Activated CD8-positive, alpha-beta memory T cell treated with anti-CD3 and anti-CD28 coated beads, Interleukin-2, amount 50 U/mL, for 1 hour (primary cell): Measurements from ENCODE around the gene RPS6KA1.
"Not testable (repeated sequence)": the region's sequence is repeated elsewhere in the genome, so short reads cannot be mapped to it uniquely, and the experiment has no call there.

ENCODE experiments used
- DNase-seq: peaks from one replicate; pipeline ENCODE4 v3.0.0-alpha.2; 2020; ENCODE audit errors: extremely low read depth

Gene RPS6KA1

DNA sequence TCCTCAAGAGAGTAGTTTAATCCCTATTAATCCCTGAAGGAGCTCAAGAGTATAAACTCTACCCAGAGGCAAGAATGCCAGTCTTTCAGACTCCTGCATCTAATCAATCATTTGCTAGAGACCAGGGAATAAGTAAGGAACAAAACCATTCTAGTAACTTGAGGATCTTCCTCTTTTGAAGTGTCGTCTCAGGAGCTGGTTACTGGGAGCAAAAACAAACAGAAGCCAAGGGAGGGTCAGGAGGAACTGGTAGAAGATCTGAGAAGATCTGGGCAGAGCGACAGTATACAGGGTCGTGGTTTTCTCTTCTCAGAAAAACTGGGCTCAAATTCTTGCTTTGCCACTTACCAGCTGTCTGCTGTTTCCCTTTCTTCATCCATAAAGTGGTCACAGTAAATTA is 69.3 kb downstream of the RPS6KA1 start:
- no peak for DNase-seq

DNA sequence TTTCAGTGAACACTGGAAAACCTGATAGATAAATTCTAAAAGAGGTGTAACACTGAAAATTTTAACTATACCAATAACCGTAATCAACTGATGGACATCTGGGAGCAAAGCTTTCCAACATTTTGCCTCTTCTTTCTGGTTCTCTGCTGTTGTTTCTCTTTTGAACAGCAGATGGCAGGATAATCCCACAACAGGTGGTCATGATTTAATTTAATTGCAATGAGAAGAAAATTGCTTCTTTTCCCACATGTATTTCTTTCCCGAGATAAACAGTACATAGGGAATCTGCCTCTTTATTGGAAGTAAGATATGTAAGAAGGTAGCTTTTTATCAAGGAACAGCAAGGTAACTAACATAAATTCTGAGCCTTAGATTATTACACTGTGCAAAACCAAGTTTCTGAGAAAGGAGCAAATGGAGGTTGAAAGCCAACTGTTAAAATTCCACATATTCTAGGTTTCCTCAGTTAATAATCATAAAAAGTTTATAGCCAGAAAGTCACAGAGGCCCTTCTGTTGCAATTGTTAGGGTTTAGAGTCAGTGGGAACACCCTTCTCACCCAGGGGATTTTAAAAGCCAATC is 72.9 kb downstream of the RPS6KA1 start:
- DNase-seq, result peak; percentile 10

DNA sequence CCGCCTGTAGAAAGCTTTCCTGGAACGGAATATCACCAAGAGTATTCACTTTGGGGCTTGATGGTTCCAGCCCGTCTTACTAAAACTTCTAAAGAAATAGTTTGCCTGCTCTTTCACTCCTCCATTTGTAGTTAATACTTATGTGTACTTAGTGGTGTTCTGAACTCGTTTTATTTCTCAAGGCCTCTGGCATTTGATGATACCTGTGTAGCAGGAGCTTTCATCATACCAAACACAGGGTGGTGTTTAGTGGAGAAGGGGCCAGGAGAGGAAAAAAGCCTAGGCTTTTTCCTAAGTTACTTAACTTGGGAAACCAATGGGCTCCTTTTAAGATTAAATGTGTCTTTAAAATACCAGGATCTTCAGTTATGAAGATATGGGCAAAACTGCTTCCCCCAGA is 74.3 kb downstream of the RPS6KA1 start:
- DNase-seq, result no peak

DNA sequence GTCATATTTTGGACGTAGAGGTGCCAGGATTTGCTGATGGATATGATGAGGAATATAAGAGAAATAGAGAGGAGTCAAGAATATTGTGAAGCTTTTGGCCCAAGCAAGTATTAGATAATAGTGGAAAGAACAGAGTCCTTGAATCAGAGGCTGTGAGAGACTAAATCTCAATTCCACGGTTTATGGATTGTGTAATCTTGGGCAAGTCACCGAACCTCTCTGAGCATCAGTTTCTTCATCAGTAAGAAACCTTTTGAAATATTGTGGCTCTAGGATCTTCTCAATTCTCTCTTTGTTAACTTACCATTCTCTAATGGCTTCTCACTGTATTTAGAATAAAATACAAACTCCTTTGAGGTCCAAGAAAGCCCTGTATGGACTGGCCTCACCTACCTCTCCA is 77.6 kb downstream of the RPS6KA1 start:
- no peak for DNase-seq

DNA sequence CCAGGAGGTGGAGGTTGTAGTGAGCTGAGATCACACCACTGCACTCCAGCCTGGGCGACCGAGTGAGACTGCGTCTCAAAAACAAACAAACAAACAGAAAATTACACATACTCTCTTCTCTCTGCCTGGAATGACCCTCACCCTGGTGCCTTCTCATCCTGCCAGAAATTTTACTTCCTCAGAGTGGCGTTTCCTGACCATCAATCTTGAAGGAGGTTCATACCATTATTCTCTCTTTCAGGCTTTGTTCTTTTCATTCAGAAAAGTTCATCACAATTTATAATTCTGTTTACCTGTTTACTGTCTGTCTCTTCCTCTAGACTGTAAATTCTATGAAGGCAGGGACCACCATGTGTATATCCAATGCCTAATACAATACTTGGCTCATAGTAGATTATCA is 79.3 kb downstream of the RPS6KA1 start:
- DNase-seq, result no peak

DNA sequence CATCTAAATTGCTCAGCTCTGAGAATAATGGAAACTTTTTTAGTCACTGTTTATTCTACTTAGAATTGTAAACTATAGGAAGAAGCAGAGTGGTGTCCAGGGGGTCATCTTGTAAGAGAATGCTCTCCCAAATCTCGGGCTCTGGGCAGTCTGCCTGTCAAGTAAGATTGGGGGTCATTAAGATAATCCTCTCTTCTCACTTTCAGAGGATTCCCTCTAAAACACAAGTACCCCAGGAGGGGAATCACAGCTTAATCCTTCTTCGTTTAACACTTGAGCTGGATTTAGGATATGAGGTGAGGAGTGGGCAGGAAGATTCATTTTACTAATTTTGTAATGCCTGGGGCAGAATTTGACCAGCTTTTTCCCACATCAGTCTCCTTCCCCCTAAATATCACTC is 81.2 kb downstream of the RPS6KA1 start:
- no peak for DNase-seq

DNA sequence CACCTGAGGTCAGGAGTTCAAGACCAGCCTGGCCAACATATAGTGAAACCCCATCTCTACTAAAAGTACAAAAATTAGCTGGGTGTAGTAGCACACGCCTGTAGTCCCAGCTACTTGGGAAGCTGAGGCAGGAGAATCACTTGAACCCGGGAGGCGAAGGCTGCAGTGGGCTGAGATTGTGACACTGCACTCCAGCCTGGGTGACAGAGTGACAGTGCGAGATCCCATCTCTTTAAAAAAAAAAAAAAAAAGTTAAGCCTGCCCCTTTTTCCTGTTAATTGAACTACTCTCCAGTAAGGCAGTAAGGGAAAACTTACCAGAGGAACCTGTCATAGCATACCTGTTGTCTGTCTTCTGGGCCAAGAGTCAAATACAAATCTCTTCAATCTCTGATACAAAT is 83.1 kb downstream of the RPS6KA1 start:
- DNase-seq, result not testable (repeated sequence)

DNA sequence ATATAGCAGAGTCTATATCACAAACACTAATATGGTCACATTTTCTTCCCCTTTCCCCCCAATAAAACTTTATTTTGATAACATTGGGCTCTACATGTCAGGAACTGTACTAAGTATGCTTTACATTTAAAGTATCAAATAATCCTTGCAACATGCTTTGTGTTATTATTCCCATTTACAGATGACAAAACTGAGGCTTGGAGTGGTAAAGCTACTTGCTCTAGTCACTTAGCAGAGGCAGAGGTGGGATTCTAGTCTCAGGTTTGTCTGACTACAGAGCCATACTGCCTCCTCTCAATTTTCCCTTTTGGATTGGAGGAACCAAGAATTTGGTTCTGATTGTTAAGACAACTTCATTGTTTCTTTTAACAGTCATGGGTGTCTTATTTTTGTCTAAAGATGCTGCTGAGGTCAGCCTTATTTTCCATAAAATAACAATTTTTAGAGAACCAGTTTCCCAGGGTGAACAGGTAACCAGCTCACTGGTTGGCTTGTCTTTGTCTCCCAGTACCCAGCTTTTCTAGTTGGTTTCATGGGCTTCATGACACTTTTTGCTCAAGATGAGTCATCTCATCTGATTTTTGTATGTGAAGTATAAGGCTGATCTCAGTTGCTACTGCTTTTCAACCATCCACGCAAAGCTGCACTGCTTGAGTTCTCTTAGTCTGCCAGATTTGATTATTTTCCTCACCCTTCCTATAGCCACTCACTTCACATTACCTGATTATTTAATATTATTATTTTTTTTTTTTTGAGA is 85.3 kb downstream of the RPS6KA1 start:
- no peak for DNase-seq

DNA sequence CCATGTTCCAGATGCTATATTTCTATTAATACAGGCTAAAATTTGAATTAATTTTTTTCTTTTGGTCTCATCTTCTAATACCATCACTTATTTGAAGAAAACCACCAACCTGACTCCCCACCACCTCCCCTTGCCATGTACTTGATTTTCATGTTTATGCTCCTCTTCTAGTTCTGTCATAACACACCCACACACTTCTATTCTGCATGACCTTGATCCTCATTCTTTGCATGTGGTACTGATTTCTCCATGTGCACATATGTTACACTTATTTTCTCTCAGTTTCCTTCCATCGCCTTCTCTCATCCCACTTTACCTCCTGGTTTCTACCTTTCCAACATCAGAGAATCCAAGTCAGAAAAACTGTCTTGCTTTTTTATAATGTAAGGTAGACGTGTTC is 87.3 kb downstream of the RPS6KA1 start:
- DNase-seq, result no peak

DNA sequence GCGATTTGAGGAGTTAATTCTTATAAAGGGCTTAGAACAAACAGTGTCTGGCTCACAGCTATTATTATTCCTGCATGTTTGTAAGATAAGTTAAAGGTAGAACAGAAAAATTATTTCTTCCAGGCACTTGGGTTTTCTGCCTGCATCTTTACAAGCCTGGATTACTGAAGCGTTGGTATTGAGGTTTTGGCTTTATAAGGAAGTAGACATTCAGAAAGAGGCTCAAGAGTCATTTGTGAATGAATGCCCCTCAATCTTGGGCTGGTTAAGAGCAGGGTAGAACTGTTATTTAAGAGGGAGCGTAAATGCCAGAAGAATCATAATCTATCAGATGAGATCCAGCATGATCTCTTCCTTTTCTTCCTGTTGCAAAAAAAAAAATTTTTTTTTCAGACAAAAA is 89.0 kb downstream of the RPS6KA1 start:
- no peak for DNase-seq
